ENCODE data around the gene TMEM176B.
"Not testable (repeated sequence)": the region's sequence is repeated elsewhere in the genome, so short reads cannot be mapped to it uniquely, and the experiment has no call there.

TMEM176B gene

DNA sequence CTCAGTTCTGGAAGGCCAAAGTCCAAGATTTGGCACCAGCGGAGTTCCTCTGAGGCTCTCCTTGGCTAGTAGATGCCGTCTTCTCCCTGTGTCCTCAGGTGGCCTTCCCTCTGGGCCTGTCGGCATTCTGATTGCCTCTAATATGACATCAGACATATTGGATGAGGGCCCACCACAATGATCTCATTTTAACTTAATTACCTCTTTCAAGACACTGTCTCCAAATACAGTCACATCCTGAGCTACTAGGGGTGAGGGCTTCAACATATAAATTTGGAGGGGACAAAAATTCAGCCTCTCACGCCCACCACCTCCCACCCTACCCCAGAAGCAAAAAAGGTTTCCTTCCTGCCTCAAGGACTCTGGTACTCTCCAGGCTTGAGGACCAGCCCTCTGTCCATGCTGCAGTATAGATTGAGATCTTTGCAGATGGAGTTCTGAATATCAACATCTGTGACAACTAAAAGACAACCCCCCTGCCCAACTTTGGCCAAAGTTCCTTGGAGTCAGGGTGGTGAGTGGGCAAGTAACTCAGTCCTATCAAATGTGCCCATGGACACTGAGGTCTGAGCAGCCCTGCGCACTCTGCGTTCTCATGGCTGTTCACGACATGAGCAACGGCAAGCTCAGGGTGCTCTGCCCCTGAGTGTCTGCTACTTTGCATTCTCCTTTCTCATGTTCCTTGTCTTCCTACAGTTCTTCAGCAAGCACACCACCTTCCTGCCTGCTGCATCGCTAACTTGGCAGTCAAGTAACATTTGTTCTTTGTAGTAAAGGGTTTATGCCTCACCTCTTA lies 11.5 kb downstream of the TMEM176B start:
- peak; percentile 33 for DNase-seq

DNA sequence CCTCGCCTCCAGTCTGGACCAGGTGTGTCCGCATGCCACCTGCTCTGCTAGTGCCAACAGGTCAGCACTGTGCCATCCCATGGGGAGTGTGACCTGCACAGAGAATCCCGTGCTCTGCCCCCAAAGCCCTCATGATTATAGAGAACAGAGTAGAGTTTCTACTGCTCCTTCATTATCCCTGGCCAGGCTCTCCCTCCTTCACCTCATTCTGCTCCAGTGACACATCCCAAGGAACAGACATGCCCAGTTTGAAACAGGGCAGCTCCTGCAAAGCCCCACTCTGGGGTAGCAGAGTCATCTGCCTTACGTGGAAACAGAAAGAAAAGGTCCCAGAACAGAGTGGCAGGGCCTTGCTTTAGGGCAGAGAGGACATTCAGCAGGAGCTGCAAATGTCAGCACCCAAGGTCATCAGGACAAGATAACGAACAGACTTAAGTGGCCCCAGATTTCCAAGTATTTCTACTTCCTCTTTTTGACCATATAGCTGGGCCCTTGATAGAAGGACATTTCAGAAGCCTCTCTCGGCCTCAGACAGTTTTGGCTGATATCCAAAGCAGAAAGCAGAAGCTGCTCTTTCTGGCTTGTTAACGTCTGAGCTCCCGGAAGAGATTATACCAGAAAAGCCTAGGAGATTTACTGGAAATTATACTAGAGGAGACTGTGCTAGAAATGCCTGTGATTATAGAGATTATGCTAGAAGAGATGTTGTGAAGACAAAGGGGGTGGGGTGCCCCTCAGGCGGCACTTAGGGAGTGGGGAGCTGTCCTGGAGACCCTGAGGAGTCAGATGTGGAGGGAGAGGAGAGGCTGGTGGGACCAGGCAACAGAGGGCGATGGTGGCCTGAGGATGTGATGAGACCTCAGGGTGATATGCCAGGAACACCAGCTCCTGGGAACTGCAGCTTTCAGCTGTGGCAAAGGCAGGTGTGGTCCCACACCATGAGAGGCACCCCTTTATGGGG lies 12.6 kb downstream of the TMEM176B start:
- peak; percentile 92 for DNase-seq

- peak; percentile 78 for DNase-seq
These were observed 15.2 kb downstream of the TMEM176B start for GRCh38 chr7:150784954-150785353.

DNA sequence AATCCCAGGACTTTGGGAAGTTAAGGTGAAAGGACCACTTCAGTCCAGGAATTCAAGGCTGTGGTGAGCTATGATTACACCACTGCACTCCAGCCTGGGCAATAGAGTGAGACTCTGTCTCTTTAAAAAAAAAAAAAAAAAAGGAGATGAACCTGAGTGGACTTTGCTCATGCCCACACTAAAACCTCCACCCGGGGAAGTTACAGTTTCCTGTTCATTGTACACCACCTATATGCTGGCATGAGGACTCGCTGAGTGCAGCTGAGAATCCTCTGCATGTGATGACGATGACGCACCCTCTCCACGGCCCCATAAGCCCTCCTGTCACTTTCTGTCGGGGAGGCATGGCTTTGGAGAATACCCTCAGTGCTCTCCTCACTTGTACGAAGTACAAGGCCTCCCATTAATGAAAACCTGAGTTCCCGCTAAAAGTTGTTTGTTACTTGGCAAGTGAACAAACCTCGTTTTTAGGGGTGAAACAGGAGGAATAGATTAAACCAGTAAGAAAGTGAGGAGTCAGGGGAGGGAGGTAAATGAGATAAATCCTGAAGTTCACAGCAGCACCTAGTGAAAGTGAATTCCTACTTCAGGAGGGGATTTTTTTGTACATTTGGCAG lies 15.9 kb downstream of the TMEM176B start:
- peak; percentile 83 for DNase-seq

DNA sequence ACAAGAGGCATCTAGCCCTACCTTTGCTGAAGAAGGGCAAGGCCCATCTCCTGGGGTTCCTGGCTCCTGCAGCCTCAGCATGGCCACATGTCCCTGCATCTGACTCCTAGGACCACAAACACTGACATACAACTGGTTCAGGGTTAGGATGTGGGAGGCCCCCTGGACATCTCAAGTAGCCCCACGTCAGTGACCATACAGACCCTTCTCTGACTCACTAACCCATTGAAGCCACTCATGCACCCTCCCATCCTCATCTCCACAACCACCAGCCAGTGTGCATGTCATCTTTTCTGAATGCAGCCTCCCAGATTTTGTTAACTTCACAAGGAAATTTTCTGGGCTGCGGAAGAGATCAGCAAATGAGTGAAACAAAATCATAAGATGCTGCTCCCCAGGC lies 18.2 kb downstream of the TMEM176B start:
- no peak for DNase-seq

DNA sequence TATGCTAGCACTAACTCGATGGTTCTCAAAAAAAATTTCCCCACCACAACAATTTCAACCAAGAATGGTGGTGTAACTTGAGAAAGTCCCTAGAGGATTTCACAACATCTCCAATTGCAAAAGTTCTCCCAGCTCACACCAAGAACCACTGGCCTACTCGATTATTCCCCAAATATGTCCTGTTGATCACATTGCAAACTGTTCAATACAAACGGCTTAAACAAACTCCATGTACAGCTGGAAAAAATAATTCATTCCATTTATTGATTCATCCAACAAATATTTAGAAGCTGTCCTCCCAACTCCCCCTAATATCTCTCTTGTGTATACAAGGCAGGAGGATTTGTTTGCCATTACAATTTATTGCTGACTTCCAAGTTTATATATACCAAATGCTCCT lies 19.1 kb downstream of the TMEM176B start:
- peak; percentile 88 for DNase-seq

GRCh38 chr7:150780292-150780691 lies 19.9 kb downstream of the TMEM176B start:
- DNase-seq = peak; percentile 45

DNA sequence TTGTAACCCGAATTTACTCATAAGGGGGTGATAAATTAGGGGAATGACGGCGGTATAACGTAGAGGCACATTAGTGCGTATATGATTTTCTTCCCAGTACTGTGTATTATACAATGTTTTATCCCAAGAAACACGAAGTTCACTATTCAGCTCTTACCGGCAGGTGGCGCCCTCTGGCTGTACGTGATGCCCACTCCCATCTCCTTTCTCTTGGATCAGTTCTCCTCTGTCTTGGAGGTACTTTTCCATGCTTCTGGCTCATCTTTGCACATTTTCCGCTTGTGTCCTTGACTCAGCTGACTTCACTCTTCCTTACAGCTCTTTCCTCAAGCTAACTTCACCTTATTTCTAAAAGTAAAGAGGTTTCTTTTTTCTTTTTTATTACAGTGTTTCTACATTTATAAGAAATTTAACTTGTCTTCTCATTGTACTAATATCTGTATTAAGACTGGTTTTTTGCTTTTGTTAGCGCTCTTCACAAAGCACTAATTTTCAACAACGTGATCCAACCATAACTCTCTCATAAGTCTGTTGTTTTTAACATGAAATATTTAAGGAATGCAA lies 21.3 kb downstream of the TMEM176B start:
- DNase-seq = peak; percentile 78

DNA sequence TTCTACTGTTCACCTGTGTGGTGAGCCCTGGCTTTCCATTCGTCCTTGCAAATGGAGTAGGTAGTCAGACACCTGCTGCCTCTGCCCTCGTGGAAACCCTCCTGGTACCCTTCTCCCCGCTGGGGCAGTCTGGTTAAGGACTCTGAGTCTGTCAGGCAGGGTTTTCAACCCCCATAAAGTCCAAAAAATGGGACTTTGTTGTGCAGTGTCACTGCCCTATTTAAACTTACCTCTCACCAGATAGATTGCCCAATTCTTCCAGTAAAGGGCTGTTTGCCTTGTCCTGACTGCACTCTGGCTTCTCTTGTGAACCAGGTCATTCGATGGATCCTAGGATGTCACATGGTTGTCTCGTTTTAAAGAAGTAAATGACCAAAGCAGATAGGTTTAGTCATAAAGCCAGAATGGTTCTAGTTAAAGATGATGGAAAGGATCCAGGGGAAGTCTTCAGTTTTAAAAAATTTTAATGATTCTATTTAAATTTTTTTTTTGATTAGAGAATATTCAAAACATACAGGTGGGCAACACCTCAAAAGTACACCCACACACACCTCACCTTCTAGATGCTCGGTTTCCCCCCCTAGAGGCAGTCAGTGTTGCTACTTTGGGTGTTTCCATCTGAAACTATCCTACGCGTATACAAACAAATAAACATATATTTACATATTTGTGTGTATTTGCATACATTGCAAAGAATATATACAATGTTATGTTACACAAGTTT lies 22.0 kb downstream of the TMEM176B start:
- DNase-seq = no peak

DNA sequence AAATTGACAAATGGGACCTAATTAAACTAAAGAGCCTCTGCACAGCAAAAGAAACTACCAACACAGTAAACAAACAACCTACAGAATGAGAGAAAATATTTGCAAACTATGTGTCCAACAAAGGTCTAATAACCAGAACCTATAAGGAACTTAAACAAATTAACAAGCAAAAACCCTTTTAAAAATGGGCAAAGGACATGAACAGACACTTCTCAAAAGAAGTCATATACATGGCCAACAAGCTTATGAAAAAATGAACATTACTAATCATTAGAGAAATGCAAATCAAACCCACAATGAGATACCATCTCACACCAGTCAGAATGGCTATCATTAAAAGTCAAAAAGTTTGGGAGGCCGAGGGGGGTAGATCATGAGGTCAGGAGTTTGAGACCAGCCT lies 26.0 kb downstream of the TMEM176B start:
- not testable (repeated sequence) for DNase-seq

GRCh38 chr7:150769768-150770167 lies 30.4 kb downstream of the TMEM176B start:
- DNase-seq = no peak

DNA sequence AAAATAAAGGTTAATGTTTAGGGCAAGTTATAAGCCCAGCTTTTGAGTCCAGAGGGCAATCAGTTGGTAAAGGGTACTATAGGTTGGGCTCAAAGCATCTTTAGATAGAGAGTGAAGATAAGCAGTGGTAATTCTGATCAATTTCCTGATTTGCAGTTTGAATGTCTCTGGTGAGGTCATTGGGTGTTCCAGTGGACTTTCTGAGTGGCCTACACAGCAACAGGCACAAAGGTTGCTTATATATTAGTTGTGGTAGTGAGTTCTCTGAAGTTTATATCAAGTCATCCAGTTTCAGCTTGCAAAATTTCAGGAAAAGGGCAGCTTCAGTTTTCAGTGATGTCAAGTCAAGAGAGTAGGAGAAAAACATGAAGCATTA lies 33.8 kb downstream of the TMEM176B start:
- no peak for DNase-seq

- no peak for DNase-seq
These were observed 40.7 kb downstream of the TMEM176B start for GRCh38 chr7:150759479-150759878.

DNA sequence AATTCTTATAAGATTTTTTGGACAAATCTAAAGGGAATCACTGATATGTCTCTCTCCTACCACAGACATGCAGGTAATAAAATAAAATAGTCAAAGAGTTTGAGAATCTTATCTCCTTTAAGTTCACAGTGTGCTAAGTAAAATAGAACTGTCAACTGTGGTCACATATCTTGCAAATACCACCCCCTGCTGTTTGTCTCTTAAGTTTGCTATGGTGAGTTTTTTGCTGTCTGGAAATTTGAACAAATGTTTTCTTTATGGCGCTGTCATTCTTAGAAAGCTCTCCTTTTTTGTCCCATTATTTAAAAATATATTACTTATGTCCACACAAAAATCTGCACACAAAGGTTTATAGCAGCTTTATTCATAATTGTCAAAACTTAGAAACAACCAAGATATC lies 43.3 kb downstream of the TMEM176B start:
- DNase-seq = peak; percentile 56

- DNase-seq = no peak
These were observed 44.0 kb downstream of the TMEM176B start for GRCh38 chr7:150756166-150756565.

DNA sequence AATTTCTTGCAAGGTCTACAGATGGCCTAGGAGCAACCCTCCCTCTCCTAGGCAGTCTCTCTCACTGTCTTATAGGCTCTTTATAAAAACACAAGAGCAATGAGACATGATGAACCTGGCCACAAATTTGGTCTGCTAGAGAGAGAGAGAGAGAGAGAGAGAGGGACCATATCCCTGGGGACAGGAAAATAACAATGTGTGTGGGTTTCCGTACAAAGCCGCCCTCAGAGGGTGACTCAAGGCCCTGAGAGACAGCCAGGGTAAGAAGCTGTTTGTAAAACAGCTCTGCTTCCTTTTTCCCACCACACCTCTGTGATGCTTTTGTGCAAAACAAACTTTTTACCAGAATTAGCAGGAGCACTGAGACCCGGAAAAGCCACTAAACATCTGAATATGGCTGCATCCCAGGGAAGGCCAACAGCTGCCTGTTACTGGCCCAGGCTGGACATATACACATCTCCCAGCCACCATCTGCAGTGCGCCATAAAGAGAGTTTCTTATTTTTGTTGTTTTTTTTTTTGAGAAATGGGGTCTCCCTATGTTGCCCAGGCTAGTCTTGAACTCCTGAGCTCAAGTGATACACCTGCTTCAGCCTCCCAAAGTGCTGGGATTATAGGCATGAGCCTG lies 44.6 kb downstream of the TMEM176B start:
- DNase-seq = peak; percentile 70

DNA sequence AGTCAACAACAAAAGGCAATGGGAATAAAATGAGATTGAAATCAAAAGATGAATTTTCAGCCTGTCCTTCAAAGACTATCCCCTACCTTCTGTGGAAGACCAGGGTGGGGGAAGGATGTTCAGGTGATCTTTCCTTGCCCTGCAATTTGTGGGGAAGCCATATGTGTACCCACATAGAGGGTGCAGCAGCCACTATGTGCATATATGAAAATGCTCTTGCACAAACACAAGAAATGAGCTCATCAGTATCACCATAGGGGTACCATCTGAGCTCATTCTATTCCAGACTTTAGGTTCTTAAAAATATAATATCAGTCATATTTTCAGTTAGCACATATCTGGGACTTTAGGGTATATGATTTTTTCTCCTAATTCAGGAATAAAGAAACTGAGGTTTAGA lies 45.2 kb downstream of the TMEM176B start:
- peak; percentile 39 for DNase-seq

DNA sequence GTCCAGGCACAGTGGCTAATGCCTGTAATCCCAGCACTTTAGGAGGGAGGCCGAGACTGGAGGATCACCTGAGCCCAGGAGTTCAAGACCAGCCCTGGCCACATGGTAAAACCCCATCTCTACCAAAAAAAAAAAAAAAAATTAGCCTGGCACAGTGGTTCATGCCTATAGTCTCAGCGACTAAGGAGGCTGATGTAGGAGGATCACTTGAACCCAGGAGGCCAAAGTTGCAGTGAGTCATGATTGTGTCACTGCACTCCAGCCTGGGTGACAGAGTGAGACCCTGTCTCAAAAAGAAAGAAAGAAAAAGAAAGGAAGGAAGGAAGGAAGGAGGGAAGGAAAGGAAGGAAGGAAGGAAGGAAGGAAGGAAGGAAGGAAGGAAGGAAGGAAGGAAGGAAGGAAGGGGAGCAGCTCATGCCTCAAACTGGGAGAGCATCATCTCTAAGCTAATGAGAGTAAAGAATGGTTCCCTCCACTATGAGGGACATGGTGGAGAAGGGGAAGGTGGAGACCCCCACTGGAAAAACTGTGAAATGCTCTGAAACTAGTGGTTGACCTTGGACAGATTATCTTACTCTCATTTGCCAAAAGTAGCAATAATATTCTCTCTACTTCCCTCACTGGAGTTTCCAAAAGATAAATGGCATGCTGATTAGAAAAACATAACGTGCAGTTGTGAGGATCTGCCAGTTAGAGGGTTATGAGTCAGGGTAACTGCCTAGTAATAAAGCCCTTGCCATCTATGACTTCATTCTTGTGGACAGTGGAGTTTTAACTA lies 46.1 kb downstream of the TMEM176B start:
- DNase-seq = peak; percentile 78

DNA sequence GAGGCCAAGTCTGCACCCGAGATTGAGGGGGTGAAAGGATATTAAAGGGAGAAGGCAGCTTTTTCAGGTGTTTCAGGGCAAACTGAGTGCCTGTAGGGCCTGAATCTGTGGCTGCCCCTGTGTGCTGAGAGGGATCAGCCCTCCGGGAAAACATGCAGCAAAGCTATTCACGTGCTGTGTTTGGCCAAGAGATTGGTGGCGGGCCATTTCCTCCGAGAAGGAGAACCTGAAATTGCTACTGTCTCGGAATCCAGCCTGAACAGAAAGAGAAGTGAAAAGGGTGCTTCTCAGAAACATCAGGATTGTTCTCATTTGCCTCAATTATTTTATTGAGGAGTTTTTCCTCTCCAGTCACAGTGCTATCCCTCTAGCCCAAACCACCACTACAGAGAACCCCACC lies 46.9 kb downstream of the TMEM176B start:
- DNase-seq = peak; percentile 66

- DNase-seq = no peak
These were observed 48.5 kb downstream of the TMEM176B start for GRCh38 chr7:150751702-150752101.

DNA sequence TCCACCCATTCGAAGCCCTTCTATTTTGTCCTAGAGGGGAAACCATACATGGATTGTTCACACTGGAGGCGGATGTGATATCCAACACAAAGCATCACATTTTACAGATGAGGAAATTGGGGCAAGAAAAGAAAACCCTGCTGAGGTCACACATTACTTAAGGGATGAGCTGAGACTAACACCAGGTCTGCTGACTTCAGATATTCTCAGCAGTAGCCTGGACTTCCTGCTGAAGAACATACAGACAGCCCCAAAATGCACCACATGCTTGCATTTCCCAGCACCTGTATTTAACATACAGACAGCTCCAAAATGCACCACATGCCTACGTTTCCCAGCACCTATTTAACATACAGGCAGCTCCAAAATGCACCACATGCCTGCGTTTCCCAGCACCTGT lies 51.8 kb downstream of the TMEM176B start:
- peak; percentile 62 for DNase-seq

Data from inflammatory macrophage treated with lipopolysaccharide for 4 hours (primary cell).